Stomach (tissue), 4 donors: Measurements from ENCODE around the gene EEFSEC.

ENCODE experiments used
- EP300 ChIP-seq: sonication (generic); formaldehyde crosslinking; IDR thresholded peaks from one replicate; pipeline ENCODE4 v1.6.1; 2017; ENCODE audit warnings: antibody characterized with exemption
- POLR2A ChIP-seq, 4 donors: fragments of 450-650 bp; IDR thresholded peaks; one replicate each; pipeline ENCODE4 v1.6.1; 2016; ENCODE audit warnings: antibody characterized with exemption in 4 of 4, control low read depth in 2 of 4, mild to moderate bottlenecking in 1 of 4, moderate library complexity in 1 of 4
- TF ChIP-seq, protein P1 (sequence below), 7 experiments: fragments of 450-650 bp in 4 of 7; fragments of 200-600 bp in 3 of 7; sonication (generic) in 3 of 7; IDR thresholded peaks; one replicate each; pipeline ENCODE4 v1.5.1; 2016 to 2019; ENCODE audit warnings: antibody characterized with exemption in 7 of 7, control low read depth in 2 of 7, mild to moderate bottlenecking in 1 of 7

DNA sequence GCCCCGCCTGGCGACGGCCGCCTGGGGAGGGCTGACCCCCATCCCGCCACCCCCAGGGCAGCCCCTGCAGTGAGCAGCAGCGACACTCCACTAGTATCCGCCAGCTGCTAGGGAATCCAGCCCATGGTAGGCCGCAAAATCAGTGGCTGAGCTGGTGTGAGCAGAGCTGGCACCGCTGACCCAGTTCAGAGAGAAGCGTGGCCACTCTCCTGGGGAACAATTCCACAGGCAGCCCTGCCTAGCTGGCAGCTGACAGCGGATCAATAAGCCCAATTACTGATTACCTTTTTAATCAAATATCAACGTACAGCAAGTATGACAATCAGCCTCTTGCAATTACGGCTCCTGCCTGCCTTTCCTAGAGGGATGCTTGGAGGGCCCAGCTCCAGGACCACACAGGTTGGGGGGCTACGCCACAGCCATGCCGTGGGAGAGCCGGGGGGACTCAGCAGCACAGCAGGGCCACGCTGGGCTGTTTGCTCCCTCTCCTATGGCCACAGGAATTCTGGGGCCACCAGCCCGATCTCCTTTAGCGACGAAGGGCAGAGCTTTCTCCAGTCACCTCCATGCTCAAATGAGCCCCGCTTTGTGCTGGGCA is 299.5 kb downstream of the EEFSEC start:
- TF ChIP-seq, protein P1, sequence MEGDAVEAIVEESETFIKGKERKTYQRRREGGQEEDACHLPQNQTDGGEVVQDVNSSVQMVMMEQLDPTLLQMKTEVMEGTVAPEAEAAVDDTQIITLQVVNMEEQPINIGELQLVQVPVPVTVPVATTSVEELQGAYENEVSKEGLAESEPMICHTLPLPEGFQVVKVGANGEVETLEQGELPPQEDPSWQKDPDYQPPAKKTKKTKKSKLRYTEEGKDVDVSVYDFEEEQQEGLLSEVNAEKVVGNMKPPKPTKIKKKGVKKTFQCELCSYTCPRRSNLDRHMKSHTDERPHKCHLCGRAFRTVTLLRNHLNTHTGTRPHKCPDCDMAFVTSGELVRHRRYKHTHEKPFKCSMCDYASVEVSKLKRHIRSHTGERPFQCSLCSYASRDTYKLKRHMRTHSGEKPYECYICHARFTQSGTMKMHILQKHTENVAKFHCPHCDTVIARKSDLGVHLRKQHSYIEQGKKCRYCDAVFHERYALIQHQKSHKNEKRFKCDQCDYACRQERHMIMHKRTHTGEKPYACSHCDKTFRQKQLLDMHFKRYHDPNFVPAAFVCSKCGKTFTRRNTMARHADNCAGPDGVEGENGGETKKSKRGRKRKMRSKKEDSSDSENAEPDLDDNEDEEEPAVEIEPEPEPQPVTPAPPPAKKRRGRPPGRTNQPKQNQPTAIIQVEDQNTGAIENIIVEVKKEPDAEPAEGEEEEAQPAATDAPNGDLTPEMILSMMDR (IDR thresholded peaks at IDR 0.05): no peak
- TF ChIP-seq POLR2A (IDR thresholded peaks at IDR 0.05) (no peak), EP300 (no peak)
